Measurements from ENCODE around the gene SLC29A3.
"Not testable (repeated sequence)": the region's sequence is repeated elsewhere in the genome, so short reads cannot be mapped to it uniquely, and the experiment has no call there.

The SLC29A3 gene

DNA sequence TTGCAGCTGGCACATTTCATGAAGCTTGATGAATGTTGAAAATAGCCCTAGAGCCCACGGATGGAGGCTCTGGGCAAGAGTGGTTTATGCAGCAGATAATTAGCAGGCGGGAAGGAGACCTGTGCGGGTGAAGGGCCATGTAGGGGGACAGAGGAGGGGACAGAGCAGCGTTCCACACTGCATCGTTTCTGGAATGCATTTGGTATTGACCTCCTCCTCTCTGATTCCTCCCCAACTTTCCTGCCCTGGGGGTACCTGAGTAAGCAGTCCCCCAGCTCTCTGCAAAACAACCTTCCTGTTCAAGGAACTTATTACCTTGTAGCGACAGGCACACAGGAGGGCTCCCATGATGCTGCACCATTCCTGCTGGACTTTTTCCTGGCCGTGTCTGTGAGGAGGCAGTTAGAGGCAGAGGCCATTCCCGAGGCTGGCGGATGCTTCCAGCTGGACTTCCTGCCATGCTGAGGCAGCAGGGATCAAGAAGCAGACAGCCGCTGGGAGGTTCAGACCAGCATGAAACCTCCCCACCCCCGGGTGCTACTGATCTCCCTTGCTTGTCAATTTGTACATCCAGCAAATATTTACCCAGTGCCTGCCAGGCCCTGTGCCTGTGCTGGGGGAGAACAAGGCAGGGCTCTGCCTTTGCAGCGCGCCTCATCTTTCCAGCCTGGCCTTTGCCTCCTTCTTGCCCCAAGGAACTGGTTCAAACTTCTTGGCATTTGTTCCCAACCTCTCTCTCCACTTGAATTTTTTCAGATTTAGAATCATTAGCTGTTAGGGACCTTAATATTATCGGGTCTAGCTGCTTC is 28.7 kb downstream of the SLC29A3 start:
- DNase-seq = no peak

DNA sequence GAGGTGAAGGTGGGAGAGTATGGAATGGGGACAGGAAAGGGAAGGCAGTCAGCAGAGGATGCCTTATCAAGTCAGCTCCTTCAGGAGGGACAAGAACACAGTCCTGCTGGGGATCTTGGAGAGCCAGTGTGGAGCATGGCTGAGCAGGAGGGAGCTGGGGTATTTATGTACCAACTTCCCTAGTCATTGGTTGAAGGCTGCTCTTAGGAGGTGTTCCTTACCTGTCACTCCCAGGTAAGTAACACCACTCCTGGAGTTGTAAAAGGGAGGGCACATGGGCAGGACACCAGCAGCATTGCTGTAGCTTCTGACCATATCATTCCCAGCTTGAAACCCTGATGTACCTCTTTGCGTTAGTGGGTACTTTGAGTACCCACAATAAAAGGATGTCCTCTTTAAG is 29.8 kb downstream of the SLC29A3 start:
- no peak for DNase-seq

DNA sequence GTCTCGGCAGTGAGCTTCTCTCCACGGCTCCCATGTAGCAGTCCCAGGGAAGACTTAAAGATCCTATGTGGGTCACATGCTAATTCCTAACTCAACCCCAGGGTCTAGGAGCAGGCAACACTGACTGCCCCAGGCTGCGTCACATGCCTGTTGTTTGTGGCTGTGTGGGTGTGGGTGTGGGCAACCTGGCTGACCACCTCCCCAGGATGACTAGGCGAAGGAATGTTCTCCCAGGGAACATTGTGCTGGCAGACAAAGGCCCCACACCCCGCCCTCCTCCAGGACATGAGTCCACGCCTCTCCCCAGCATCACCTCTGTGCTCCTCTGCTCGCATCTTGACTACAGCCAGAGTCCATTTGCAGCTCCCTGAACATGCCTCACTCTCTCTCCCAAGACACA is 30.3 kb downstream of the SLC29A3 start:
- DNase-seq = no peak

DNA sequence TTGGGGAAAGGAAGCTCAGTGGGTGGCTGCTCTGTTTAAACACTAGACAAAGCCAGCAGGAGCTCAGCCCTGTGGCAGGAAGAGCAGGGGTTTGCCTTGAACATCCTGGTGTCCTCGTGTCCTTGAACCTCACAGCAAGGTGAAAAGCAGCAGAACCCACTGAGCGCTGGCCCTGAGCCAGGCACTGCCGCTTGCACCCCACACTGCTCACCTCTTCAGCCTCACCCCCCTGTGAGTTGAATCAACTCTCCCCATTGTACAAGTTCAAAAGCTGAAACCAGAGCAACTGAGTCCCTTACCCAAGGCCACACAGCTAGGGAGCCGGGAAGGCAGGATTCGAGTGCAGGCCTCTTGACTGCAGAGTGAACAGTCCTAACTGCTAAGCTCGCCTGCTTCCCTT is 32.0 kb downstream of the SLC29A3 start:
- DNase-seq = no peak

DNA sequence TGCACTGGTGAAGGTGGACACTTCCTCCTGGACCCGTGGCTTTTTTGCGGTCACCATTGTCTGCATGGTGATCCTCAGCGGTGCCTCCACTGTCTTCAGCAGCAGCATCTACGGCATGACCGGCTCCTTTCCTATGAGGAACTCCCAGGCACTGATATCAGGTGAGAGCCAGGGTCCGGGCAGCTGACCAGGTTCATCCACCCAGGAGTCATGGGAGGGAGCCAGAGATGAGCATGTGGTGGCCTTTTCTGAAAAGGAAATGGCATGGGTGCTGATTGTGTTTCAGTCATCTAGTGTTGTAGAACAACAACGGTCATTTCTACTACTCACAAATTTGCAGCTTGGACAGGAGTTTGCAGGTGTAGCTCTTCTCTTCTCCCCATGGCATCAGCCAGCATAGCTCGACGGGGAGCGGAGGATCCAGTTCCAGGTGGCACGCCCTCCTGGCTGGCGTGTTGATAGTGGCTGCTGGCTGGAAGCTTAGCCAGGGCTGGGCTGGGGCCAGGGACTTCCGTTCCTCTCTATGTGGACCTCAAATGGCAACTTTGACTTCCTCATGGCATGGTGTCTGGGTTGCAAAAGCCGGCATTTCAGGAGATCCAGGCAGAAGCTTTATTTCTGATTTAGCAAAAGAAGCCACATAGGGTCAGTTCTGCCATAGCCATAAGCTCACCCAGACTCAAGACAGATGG is 32.7 kb downstream of the SLC29A3 start:
- DNase-seq = no peak

DNA sequence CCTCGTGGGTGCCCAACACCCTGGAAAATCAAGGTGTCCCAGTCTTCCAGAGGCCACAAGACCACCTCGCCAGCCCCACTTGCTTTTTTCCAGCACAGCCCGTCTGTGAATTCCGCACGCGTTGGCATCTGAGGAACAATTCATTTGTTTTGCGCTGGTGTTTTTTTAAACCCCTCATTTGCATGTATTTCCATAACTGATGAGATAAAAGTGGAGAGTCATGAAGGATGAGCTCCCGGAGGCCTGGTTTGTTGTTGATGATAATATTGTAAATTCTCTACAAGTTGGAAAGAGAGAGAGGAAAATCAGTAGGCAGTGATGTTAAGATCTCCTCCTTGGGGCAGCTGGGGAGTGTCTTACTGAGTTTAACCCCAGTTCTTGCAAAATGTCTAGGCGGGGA is 34.6 kb downstream of the SLC29A3 start:
- DNase-seq = no peak

DNA sequence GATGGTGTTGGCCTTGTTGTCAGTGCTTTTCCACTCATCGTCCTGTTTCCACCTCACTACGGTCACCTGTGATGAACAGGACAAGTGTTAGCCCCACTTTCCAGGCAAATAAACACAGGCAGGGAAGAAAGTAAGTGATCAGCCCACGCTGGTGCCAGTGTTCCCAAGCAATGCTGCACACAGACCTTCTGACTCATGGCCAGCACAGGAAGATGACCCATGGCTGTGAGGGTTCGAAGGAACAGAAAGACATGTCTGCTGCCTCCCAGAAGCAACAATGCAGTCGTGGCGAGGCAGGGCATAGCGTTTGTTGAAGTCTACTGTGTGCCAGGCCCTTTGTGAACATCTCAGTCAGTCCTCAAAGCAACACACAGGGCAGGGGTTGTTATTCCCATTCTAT is 35.7 kb downstream of the SLC29A3 start:
- no peak for DNase-seq

DNA sequence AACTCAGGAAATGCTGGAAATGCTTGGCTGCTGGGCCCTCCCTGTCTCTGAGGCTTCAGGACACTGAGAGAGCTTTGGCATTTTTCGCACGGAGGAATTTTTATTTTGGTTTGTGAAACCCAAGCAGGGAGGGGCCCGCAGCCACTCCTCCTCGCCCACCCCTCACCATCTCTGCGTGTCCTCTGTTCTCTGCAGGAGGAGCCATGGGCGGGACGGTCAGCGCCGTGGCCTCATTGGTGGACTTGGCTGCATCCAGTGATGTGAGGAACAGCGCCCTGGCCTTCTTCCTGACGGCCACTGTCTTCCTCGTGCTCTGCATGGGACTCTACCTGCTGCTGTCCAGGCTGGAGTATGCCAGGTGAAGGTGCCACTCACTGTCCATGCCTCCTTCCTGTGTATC is 36.8 kb downstream of the SLC29A3 start:
- no peak for DNase-seq

DNA sequence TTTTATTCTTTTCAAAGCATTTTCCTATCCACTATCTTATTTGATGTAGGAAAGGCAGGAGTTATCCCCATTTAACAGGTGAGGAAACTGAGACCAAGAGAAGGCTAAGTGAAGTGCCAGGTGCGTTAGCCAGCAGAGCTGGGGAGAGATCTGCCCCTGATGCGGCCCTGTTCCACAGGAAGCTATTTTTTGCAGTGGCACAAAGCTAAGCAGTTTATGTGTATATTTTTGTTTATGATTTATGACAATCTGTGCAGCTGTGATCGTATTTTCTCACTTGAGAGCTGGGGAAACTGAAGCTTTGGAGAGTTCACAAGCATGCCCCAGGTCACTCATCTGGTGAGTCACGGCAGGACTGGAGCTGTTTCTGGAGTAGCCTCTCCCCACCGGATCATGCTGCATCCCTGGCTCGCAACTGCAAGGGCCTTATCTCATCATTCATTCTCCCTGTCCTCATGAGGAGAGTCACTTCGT is 38.8 kb downstream of the SLC29A3 start:
- DNase-seq = no peak

DNA sequence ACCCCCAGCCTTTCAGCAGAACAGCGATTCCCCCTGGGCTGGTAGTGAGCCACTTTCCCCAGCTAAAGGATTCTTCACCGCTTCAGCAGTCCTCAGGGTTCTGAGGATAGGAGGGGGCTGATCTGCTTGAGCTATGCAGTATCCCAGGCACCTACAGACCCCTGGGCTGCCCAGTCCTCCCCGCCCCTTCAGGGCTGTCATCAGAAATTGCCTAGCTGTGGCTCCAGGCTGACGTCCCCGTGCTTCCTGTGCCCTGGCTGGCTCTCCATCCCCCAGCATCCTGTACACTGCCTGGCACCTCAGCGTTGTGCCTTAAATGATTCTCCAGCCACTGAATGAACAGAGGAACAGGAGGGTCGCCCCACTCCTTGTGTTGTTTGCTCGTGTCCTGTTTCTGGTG is 39.2 kb downstream of the SLC29A3 start:
- DNase-seq = no peak

DNA sequence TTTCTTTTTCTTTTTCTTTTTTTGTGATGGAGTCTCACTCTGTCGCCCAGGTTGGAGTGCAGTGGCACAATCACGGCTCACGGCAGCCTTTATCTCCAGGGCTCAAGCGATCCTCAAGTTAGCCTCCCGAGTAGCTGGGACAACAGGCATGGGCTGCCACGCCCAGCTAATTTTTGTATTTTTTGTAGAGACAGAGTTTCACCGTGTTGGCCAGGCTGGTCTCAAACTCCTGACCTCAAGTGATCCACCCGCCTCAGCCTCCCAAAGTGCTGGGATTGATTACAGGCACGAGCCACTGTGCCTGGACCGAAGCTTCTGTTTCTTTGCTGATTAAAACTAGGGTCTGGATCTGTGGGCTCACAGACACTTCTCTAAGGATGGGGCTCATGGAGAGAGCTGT is 39.8 kb downstream of the SLC29A3 start:
- DNase-seq = not testable (repeated sequence)

DNA sequence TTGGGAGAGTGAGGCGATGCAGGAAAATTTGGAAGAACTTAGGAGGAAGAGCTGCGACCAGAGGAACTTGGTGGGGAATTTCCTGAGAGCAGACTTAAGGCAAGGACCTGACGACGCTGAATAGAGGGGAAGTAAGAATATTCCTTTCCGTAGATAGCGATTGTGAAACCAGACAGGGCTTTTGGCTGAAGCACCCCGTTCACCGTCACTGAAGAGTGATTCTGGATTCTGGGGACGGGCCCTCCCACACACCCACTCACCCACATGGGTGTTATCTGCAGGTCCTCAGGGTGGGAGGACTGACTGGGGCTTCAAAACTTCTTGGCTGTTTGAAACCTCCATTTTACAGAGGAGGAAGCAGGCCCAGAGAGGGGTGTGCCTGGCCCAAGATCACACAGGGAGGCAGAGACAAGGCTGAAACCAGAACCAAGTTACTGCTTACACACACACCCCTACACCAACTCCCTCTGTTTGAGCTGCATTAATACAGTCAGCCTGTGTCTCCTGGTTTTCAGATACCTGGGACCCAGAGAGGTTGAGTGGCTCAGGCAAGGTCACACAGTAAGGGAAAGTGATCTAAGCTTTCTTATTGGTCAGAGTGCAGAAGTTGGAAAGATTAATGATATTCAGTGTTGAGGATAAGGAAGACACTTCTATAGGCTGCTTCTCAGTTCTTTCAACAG is 40.4 kb downstream of the SLC29A3 start:
- DNase-seq = no peak

DNA sequence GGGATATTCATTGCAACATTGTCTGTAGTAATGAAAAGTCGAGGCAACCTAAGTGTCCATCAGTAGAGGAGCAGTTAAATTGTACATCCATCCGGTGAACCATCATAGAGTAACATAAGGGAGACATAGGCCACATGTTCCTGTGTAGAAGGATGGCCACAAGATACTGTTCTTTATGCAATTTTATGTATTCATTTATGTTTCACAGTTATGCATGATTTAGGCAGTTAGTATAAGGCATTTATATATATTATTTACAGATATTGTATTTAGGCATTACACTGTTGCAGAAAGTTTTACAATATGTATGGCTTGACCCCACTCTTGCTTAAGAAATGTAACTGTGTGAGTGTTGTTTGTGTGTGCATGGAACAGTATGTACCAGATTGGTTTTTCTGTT is 41.7 kb downstream of the SLC29A3 start:
- no peak for DNase-seq

DNA sequence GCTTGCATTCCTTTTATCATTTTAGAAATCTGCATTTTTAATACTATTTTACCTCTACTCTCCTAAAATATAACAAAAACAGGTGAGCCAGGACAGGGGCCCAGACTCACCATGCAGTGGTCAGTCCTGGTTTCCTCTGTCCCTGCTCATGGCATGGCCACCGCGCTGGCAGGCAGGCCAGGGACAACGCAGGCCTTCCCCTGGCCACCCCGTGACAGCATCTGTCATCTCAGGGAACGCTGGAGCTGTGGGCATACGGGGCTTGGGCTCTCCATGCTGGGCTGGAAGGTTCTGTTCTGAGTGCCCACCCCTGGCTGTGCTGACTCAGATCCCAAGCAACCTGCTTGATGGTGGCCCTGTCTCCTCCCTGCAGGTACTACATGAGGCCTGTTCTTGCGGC is 42.5 kb downstream of the SLC29A3 start:
- DNase-seq = no peak

DNA sequence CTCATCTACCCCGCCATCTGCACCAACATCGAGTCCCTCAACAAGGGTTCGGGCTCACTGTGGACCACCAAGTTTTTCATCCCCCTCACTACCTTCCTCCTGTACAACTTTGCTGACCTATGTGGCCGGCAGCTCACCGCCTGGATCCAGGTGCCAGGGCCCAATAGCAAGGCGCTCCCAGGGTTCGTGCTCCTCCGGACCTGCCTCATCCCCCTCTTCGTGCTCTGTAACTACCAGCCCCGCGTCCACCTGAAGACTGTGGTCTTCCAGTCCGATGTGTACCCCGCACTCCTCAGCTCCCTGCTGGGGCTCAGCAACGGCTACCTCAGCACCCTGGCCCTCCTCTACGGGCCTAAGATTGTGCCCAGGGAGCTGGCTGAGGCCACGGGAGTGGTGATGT is 43.1 kb downstream of the SLC29A3 start:
- DNase-seq = no peak

DNA sequence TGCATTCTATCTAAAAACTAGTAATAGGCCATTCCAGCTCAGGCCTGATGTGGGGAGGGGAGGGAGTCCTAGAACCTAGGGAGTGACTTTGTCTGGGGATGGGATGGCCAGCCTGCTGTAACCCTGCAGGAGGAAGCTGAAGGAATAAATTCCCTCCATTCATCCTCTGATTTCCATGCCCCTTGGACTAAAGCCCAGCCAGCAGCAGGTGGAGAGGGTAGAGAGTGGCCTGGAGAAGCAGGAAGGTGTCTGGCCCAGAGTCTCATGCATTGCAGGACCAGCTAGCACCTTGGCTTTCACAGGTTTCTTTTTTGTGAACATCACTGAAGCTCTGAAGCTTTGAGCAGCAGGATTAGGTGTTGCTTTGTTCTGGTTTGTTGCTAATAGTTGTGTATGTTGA is 44.9 kb downstream of the SLC29A3 start:
- no peak for DNase-seq

DNA sequence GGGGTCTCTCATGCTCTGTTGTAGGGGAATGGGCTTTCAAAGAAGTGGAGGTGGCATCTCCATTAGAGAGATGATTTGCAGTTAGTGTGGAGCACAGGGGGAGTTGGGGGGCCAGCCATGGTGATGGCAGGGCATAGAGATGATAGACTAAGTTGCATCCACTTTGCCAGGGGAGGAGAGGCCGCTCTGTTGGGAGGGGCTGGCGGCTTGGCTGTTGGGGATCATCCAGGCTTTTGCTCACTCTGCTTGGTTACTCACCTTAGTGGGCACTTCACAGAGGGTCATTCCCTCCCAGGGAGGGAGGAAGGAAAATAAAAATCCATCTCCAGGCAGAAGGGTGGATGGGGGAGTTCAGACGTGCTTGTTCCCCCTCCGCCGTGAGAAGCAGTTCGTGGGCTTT is 46.3 kb downstream of the SLC29A3 start:
- DNase-seq = no peak

DNA sequence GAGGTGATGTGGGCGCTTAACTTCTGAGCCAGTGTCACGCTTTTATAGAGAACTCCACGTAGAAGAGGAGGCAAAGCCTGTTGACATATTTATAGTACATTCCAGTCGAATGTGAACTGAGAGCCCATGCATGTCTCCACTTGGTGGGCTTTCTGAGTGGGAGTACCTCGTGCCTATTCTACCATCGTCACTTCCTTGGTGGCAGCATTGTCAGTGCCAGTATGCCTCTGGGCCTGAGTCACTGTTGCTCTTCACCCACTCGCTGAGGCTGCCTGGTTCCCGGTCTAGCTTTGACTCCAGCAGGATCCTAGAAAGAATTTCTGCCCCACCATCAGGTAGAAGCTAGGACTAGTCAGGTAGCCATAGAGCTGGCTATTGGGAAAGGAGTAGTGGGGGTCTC is 47.6 kb downstream of the SLC29A3 start:
- no peak for DNase-seq

DNA sequence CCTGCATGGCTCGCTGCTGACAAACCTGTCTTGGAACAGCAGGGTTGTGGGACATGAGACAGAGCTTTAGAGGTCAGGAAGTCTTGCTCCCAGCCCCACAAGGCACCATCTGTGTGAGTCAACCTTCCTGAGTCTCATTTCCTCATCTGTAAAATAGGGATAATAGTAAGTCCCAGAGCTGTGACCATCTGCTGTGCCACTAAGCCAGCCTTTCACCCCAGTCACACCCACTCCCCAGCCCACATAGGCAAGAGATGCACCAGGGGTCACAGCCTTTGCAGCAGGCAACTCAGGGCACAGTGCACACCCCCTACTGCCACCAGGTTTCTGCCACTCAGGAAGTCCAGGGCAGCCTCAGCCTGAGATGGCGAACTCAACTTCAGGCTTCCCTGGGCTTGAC is 48.2 kb downstream of the SLC29A3 start:
- no peak for DNase-seq

DNA sequence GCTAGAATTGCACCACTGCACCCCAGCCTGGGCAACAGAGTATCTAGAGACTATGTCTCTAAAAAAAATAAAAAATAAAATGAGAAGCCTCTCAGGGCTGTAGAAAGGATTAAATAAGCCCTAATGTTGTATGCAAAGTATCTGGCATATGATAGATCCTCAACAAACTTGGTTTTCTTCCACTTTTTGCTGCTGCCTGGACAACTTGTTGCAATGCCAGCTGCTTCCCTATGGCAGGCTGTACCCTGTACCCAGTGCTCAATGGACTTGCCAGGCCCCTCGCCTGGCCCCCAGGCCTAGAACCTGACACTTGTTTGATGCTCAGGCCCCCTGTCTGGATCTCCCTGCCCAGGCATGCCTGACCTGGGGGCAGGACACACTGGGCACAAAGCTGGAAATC is 49.1 kb downstream of the SLC29A3 start:
- no peak for DNase-seq

DNA sequence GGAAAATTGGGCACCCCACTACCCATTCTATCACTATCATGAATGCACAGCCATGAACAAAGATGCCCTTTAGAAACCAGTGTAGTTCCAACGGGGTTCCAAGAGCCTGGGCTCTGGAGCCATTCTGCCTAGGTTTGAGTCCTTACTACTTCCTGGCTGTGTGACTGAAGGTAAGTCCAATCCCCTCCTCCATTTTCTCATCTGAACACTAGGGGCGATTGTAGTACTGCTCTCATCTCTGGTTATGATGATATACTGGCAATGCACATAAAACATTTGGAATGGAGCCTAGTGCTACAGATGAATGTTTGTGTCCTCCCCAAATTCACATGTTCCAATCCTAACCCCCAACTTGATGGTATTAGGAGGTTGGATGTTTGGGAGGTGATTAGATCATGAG is 49.6 kb downstream of the SLC29A3 start:
- DNase-seq = no peak

DNA sequence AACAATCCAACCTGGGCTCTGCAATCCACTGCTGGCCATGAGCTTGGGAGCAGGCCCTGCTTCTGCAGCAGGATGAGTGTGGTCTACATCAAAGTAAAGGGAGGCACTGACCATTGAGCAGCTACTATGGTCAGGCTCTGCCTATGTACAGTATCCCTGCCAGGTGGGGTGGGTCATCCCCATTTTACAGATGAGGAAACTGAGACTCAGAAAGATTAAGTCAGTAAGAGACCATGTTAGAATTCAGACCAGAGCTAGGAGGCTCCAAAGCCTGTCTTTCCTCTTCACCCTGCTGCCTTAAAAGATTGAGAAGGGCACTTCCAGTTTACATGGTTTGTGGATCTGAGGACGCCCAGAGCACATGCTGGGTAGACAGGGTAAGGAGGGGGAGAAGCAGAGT is 50.5 kb downstream of the SLC29A3 start:
- no peak for DNase-seq

DNA sequence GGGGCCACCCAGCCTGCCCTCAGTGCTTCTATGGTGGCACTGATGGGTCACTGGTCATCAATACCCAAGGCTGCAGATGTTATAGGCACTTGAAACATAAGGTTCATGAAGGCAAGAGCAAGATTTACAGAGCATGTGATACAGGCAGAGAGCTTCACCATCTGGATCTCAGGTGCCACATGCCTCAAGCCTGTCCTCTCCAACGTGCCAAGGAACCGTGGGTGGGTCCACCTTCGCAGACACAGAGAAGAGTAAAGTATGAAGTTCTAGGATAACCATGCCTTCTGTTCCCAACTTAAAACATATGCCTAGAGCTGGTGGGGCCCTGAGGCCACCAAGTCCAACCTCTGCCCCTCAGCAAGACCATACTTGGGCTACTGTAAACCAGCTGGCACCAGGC is 51.0 kb downstream of the SLC29A3 start:
- no peak for DNase-seq

DNA sequence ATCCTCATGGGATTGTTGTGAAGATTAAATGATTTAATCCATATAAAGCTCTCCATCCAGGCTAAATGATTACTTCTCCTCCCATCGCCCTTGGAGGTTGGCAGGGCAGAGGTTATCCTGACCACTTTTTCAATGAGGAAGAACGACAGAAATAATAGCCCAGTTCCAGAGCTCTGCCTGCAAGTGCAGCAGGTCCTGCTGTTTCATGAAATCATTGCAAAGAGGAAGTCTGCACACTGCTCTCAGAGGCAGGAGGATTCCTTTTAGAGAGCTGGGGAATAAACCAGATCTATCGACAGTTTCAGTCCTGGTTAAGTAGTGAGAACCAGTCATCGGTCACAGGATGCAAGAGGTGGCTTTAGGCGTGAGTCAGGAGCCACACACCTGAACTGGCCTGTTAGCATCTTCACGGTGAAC is 52.7 kb downstream of the SLC29A3 start:
- DNase-seq = no peak
